Measurements from ENCODE around the gene SDR42E2. TPM values are rescaled to one million over a fixed set of nuclear protein-coding genes. Genes with fewer than 3 reads are reported as not detected.

SDR42E2 gene
- total RNA-seq, 4 donors from 2014 or later: not detected

- H3K4me3 ChIP-seq: no peak overlapping the region
- H3K27me3 ChIP-seq: no peaks in the 10 kb centered on the region
- no peaks in the 10 kb centered on the region for H3K9me3 ChIP-seq
- TF ChIP-seq, protein P1, sequence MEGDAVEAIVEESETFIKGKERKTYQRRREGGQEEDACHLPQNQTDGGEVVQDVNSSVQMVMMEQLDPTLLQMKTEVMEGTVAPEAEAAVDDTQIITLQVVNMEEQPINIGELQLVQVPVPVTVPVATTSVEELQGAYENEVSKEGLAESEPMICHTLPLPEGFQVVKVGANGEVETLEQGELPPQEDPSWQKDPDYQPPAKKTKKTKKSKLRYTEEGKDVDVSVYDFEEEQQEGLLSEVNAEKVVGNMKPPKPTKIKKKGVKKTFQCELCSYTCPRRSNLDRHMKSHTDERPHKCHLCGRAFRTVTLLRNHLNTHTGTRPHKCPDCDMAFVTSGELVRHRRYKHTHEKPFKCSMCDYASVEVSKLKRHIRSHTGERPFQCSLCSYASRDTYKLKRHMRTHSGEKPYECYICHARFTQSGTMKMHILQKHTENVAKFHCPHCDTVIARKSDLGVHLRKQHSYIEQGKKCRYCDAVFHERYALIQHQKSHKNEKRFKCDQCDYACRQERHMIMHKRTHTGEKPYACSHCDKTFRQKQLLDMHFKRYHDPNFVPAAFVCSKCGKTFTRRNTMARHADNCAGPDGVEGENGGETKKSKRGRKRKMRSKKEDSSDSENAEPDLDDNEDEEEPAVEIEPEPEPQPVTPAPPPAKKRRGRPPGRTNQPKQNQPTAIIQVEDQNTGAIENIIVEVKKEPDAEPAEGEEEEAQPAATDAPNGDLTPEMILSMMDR (IDR thresholded peaks at IDR 0.05): no peak
- no peak for TF ChIP-seq POLR2A (IDR thresholded peaks at IDR 0.05)
- no peak for DNase-seq
- no peak overlapping the region for H3K27ac ChIP-seq
- peaks cover 0 to 32% (median 11%) of the 10 kb centered on the region in 4 donors for H3K4me1 ChIP-seq
- H3K36me3 ChIP-seq: peaks cover 0 to 5% (median 0%) of the 10 kb centered on the region in 3 donors
Measured at GRCh38 chr16:22239131-22239805, 77.0 kb downstream of the SDR42E2 start.

- DNase-seq: no peak
Measured at GRCh38 chr16:22240023-22240710, 77.9 kb downstream of the SDR42E2 start.

More at GRCh38 chr16:22240023-22240710, 77.9 kb downstream of the SDR42E2 start:
- peak overlapping the region in 3 of 4 donors; percentile 26 to 71 (median 58) for H3K27ac ChIP-seq
- H3K27me3 ChIP-seq: no peaks in the 10 kb centered on the region
- TF ChIP-seq, protein P1 (IDR thresholded peaks at IDR 0.05): no peak
- TF ChIP-seq POLR2A (IDR thresholded peaks at IDR 0.05): no peak
- H3K36me3 ChIP-seq: peaks cover 0 to 14% (median 0%) of the 10 kb centered on the region in 3 donors
- peaks cover 0 to 30% (median 11%) of the 10 kb centered on the region in 4 donors for H3K4me1 ChIP-seq
- no peaks in the 10 kb centered on the region for H3K9me3 ChIP-seq
- H3K4me3 ChIP-seq: no peak overlapping the region

Other genes starting within 250 kb of the SDR42E2 start
- gene UQCRC2, start 209.1 kb upstream of the SDR42E2 start, total RNA-seq: 100 to 1,000 TPM; 193 to 309 (median 286) TPM
- gene PDZD9, start 161.4 kb upstream of the SDR42E2 start, total RNA-seq: not detected
- 10 to 100 TPM in 3 of 4 donors, 1 to 10 TPM in 1; 9.9 to 28.0 (median 13.4) TPM for gene MOSMO, start 154.4 kb upstream of the SDR42E2 start, total RNA-seq
- under 1 TPM in 1 of 4 donors, not detected in 3; 0.18 TPM for gene VWA3A, start 70.0 kb upstream of the SDR42E2 start, total RNA-seq
- 10 to 100 TPM; 26.9 to 46.4 (median 36.1) TPM for gene EEF2K, start 43.8 kb downstream of the SDR42E2 start, total RNA-seq
- 100 to 1,000 TPM in 1 of 4 donors, 10 to 100 TPM in 3; 39.1 to 113 (median 65.1) TPM for gene POLR3E, start 134.9 kb downstream of the SDR42E2 start, total RNA-seq
- 10 to 100 TPM; 22.7 to 38.4 (median 30.3) TPM for gene CDR2, start 212.1 kb downstream of the SDR42E2 start, total RNA-seq

All from Peyer's patch (tissue), 4 donors.